Smooth muscle cell (in vitro differentiated cells): ENCODE data around the gene OR13C5. TPM values are rescaled to one million over a fixed set of nuclear protein-coding genes. Genes with fewer than 3 reads are reported as not detected.

Source experiments
- DNase-seq: peaks from one replicate; lab custom pipeline; 2025; ENCODE audit not compliant: unreplicated experiment; lab: John Stamatoyannopoulos, UW
- H2AFZ ChIP-seq: fragments of 200-600 bp; sonication (generic); 2 replicates; pipeline ENCODE4 v1.6.0; 2016; ENCODE audit warnings: antibody characterized with exemption, low read depth, mild to moderate bottlenecking
- H3F3A ChIP-seq: fragments of 200-600 bp; sonication (generic); 2 replicates; pipeline ENCODE4 v1.6.0; 2017; ENCODE audit warnings: antibody characterized with exemption, low read depth
- H3K27ac ChIP-seq: fragments of 200-600 bp; sonication (generic); 2 replicates; pipeline ENCODE4 v1.5.1; 2016; ENCODE audit warnings: low read depth, mild to moderate bottlenecking
- H3K27me3 ChIP-seq: fragments of 200-600 bp; sonication (generic); 2 replicates; pipeline ENCODE4 v1.6.1; 2016; ENCODE audit warnings: low read depth, mild to moderate bottlenecking
- H3K36me3 ChIP-seq: fragments of 200-600 bp; sonication (generic); 2 replicates; pipeline ENCODE4 v1.5.1; 2016; ENCODE audit warnings: low read depth
- H3K4me1 ChIP-seq: fragments of 200-600 bp; sonication (generic); 2 replicates; pipeline ENCODE4 v1.5.1; 2016; ENCODE audit warnings: low read depth
- H3K4me2 ChIP-seq: fragments of 200-600 bp; sonication (generic); 2 replicates; pipeline ENCODE4 v1.6.0; 2016; ENCODE audit warnings: mild to moderate bottlenecking
- H3K4me3 ChIP-seq: fragments of 200-600 bp; sonication (generic); 2 replicates; pipeline ENCODE4 v1.5.1; 2016; ENCODE audit warnings: mild to moderate bottlenecking
- H3K79me2 ChIP-seq: fragments of 200-600 bp; sonication (generic); 2 replicates; pipeline ENCODE4 v1.6.0; 2016; ENCODE audit warnings: low read depth, mild to moderate bottlenecking
- H3K9ac ChIP-seq: fragments of 200-600 bp; sonication (generic); 2 replicates; pipeline ENCODE4 v1.6.0; 2016; ENCODE audit warnings: low read depth
- H3K9me3 ChIP-seq: fragments of 200-600 bp; sonication (generic); replicated peaks from 2 replicates; pipeline ENCODE4 v1.5.1; 2016; ENCODE audit warnings: low read depth
- H4K20me1 ChIP-seq: fragments of 200-600 bp; sonication (generic); 2 replicates; pipeline ENCODE4 v1.6.0; 2016; ENCODE audit warnings: low read depth
- CTCF ChIP-seq: fragments of 200-600 bp; sonication (generic); IDR thresholded peaks from 2 replicates; pipeline ENCODE4 v1.5.1; 2017; ENCODE audit warnings: borderline replicate concordance, mild to moderate bottlenecking, antibody characterized with exemption; ENCODE audit not compliant: insufficient read depth, poor library complexity, severe bottlenecking
- WGBS: methylation state at CpG from one replicate; pipeline ENCODE4 v1.1.7; 2016; ENCODE audit warnings: low lambda C conversion rate; 5-methylcytosine and 5-hydroxymethylcytosine counted together
- polyA plus RNA-seq: library from polyadenylated mRNA; unstranded; fragments of >200 nt; fragmentation: Nextera tagmentation; extraction: Ambion mirVana; gene quantifications from 2 replicates; pipeline ENCODE4 v1.2.1, GENCODE V29; 2016
- total RNA-seq: library from RNA; depleted of rRNA; stranded (reverse); fragments of >200 nt; gene quantifications from 2 replicates; pipeline ENCODE4 v1.2.3, GENCODE V29; 2014

Gene OR13C5
- total and polyA plus RNA-seq, 2 experiments from 2014 or later, result not detected

- H3K27ac ChIP-seq, result no peak overlapping the region
- H2AFZ ChIP-seq, result no peak overlapping the region
- no peaks in the 10 kb centered on the region for H3K79me2 ChIP-seq
- no peaks in the 10 kb centered on the region for H3K27me3 ChIP-seq
- no peak for DNase-seq
- H3K9ac ChIP-seq, result no peak overlapping the region
- H4K20me1 ChIP-seq, result no peaks in the 10 kb centered on the region
- no peaks in the 10 kb centered on the region for H3K36me3 ChIP-seq
- H3K4me1 ChIP-seq, result no peaks in the 10 kb centered on the region
- no peaks in the 10 kb centered on the region for H3K9me3 ChIP-seq
- no peak overlapping the region for H3K4me3 ChIP-seq
- no peaks in the 10 kb centered on the region for H3F3A ChIP-seq
- WGBS, result 100% methylated on average over 1 of the region's 1 CpG
- TF ChIP-seq CTCF, result no peak
- no peak overlapping the region for H3K4me2 ChIP-seq
Observed at GRCh38 chr9:104555521-104555920, 43.7 kb downstream of the OR13C5 start.

- Histone ChIP-seq H2AFZ (no peak overlapping the region), H3K27me3 (no peaks in the 10 kb centered on the region), H3K27ac (no peak overlapping the region), H3K36me3 (no peaks in the 10 kb centered on the region), H3K79me2 (no peaks in the 10 kb centered on the region), H3K9me3 (no peaks in the 10 kb centered on the region), H3F3A (no peaks in the 10 kb centered on the region), H3K4me3 (no peak overlapping the region), H4K20me1 (no peaks in the 10 kb centered on the region), H3K9ac (no peak overlapping the region), H3K4me2 (no peak overlapping the region), H3K4me1 (no peaks in the 10 kb centered on the region)
- WGBS, result 37% methylated on average over 1 of the region's 1 CpG
- no peak for DNase-seq
- TF ChIP-seq CTCF, result no peak
Observed at GRCh38 chr9:104553261-104553660, 46.0 kb downstream of the OR13C5 start.

Other genes with a start within 250 kb of the OR13C5 start
- gene OR13F1, start 95.2 kb downstream of the OR13C5 start, total RNA-seq, result not detected in 2 replicates
- gene OR13F1, start 95.2 kb downstream of the OR13C5 start, polyA plus RNA-seq, result not detected in 2 replicates
- gene OR13C4, start 72.2 kb downstream of the OR13C5 start, total RNA-seq, result not detected in 2 replicates
- not detected in 2 replicates for gene OR13C4, start 72.2 kb downstream of the OR13C5 start, polyA plus RNA-seq
- gene OR13C3, start 62.6 kb downstream of the OR13C5 start, total RNA-seq, result not detected in 2 replicates
- not detected in 2 replicates for gene OR13C3, start 62.6 kb downstream of the OR13C5 start, polyA plus RNA-seq
- gene OR13C8, start 30.2 kb downstream of the OR13C5 start, total RNA-seq, result not detected in 2 replicates
- gene OR13C8, start 30.2 kb downstream of the OR13C5 start, polyA plus RNA-seq, result not detected in 2 replicates
- not detected in 2 replicates for gene OR13C2, start 6.2 kb upstream of the OR13C5 start, total RNA-seq
- gene OR13C2, start 6.2 kb upstream of the OR13C5 start, polyA plus RNA-seq, result not detected in 2 replicates
- not detected in 2 replicates for gene OR13C9, start 18.8 kb upstream of the OR13C5 start, total RNA-seq
- not detected in 2 replicates for gene OR13C9, start 18.8 kb upstream of the OR13C5 start, polyA plus RNA-seq
- not detected in 2 replicates for gene OR13D1, start 95.1 kb upstream of the OR13C5 start, total RNA-seq
- gene OR13D1, start 95.1 kb upstream of the OR13C5 start, polyA plus RNA-seq, result not detected in 2 replicates
- gene NIPSNAP3A, start 148.3 kb upstream of the OR13C5 start, total RNA-seq, result 31.4 and 41.9 TPM in 2 replicates
- gene NIPSNAP3A, start 148.3 kb upstream of the OR13C5 start, polyA plus RNA-seq, result 24.3 and 29.3 TPM in 2 replicates
- gene NIPSNAP3B, start 164.7 kb upstream of the OR13C5 start, total RNA-seq, result 3.6 and 6.7 TPM in 2 replicates
- 1.5 and 2.0 TPM in 2 replicates for gene NIPSNAP3B, start 164.7 kb upstream of the OR13C5 start, polyA plus RNA-seq